Smooth muscle cell (in vitro differentiated cells): ENCODE data around the gene PMPCA. TPM values are rescaled to one million over a fixed set of nuclear protein-coding genes. Genes with fewer than 3 reads are reported as not detected.

Experiments used
- DNase-seq: peaks from one replicate; lab custom pipeline; 2025; ENCODE audit not compliant: unreplicated experiment; lab: John Stamatoyannopoulos, UW
- H2AFZ ChIP-seq: fragments of 200-600 bp; sonication (generic); 2 replicates; pipeline ENCODE4 v1.6.0; 2016; ENCODE audit warnings: antibody characterized with exemption, low read depth, mild to moderate bottlenecking
- H3F3A ChIP-seq: fragments of 200-600 bp; sonication (generic); 2 replicates; pipeline ENCODE4 v1.6.0; 2017; ENCODE audit warnings: antibody characterized with exemption, low read depth
- H3K27ac ChIP-seq: fragments of 200-600 bp; sonication (generic); 2 replicates; pipeline ENCODE4 v1.5.1; 2016; ENCODE audit warnings: low read depth, mild to moderate bottlenecking
- H3K27me3 ChIP-seq: fragments of 200-600 bp; sonication (generic); 2 replicates; pipeline ENCODE4 v1.6.1; 2016; ENCODE audit warnings: low read depth, mild to moderate bottlenecking
- H3K36me3 ChIP-seq: fragments of 200-600 bp; sonication (generic); 2 replicates; pipeline ENCODE4 v1.5.1; 2016; ENCODE audit warnings: low read depth
- H3K4me1 ChIP-seq: fragments of 200-600 bp; sonication (generic); 2 replicates; pipeline ENCODE4 v1.5.1; 2016; ENCODE audit warnings: low read depth
- H3K4me2 ChIP-seq: fragments of 200-600 bp; sonication (generic); 2 replicates; pipeline ENCODE4 v1.6.0; 2016; ENCODE audit warnings: mild to moderate bottlenecking
- H3K4me3 ChIP-seq: fragments of 200-600 bp; sonication (generic); 2 replicates; pipeline ENCODE4 v1.5.1; 2016; ENCODE audit warnings: mild to moderate bottlenecking
- H3K79me2 ChIP-seq: fragments of 200-600 bp; sonication (generic); 2 replicates; pipeline ENCODE4 v1.6.0; 2016; ENCODE audit warnings: low read depth, mild to moderate bottlenecking
- H3K9ac ChIP-seq: fragments of 200-600 bp; sonication (generic); 2 replicates; pipeline ENCODE4 v1.6.0; 2016; ENCODE audit warnings: low read depth
- H3K9me3 ChIP-seq: fragments of 200-600 bp; sonication (generic); replicated peaks from 2 replicates; pipeline ENCODE4 v1.5.1; 2016; ENCODE audit warnings: low read depth
- H4K20me1 ChIP-seq: fragments of 200-600 bp; sonication (generic); 2 replicates; pipeline ENCODE4 v1.6.0; 2016; ENCODE audit warnings: low read depth
- CTCF ChIP-seq: fragments of 200-600 bp; sonication (generic); IDR thresholded peaks from 2 replicates; pipeline ENCODE4 v1.5.1; 2017; ENCODE audit warnings: borderline replicate concordance, mild to moderate bottlenecking, antibody characterized with exemption; ENCODE audit not compliant: insufficient read depth, poor library complexity, severe bottlenecking
- WGBS: methylation state at CpG from one replicate; pipeline ENCODE4 v1.1.7; 2016; ENCODE audit warnings: low lambda C conversion rate; 5-methylcytosine and 5-hydroxymethylcytosine counted together
- polyA plus RNA-seq: library from polyadenylated mRNA; unstranded; fragments of >200 nt; fragmentation: Nextera tagmentation; extraction: Ambion mirVana; gene quantifications from 2 replicates; pipeline ENCODE4 v1.2.1, GENCODE V29; 2016
- total RNA-seq: library from RNA; depleted of rRNA; stranded (reverse); fragments of >200 nt; gene quantifications from 2 replicates; pipeline ENCODE4 v1.2.3, GENCODE V29; 2014

Gene PMPCA
- total and polyA plus RNA-seq, 2 experiments from 2014 or later = 39.8 to 73.0 TPM

- Histone ChIP-seq H3K36me3 (peaks cover 3% of the 10 kb centered on the region), H3K4me2 (no peak overlapping the region), H3K9me3 (no peaks in the 10 kb centered on the region), H4K20me1 (peaks cover 20% of the 10 kb centered on the region), H3K79me2 (peaks cover 15% of the 10 kb centered on the region), H3K9ac (no peak overlapping the region), H2AFZ (no peak overlapping the region), H3K27me3 (no peaks in the 10 kb centered on the region), H3F3A (no peaks in the 10 kb centered on the region), H3K4me1 (peaks cover 7% of the 10 kb centered on the region), H3K27ac (no peak overlapping the region), H3K4me3 (no peak overlapping the region)
- no peak for TF ChIP-seq CTCF
- no peak for DNase-seq
- 94% methylated on average over 20 of the region's 21 CpGs for WGBS
Measured at GRCh38 chr9:136394312-136395019, 16.0 kb upstream of the PMPCA start.

DNA sequence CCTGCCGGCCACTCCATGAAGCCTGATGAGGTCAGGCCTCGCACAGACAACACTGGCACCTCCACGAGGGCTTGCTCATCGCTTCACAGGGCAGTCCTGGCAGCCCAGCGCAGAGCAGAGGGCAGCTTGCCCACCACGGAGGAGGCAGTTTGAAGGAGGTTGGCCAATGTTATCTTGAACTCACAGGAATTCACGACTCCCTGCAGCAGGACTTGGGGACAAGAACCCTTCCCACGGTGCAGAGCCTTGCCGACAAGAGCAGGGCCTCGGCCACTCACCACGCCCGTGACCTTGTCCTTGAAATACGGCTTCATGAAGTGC is 15.5 kb upstream of the PMPCA start:
- H3F3A ChIP-seq = no peaks in the 10 kb centered on the region
- H3K27ac ChIP-seq = no peak overlapping the region
- peaks cover 3% of the 10 kb centered on the region for H3K36me3 ChIP-seq
- H3K27me3 ChIP-seq = no peaks in the 10 kb centered on the region
- peaks cover 17% of the 10 kb centered on the region for H4K20me1 ChIP-seq
- no peak overlapping the region for H3K4me3 ChIP-seq
- H2AFZ ChIP-seq = no peak overlapping the region
- no peak for DNase-seq
- no peak overlapping the region for H3K9ac ChIP-seq
- H3K4me2 ChIP-seq = no peak overlapping the region
- H3K79me2 ChIP-seq = peaks cover 20% of the 10 kb centered on the region
- peaks cover 7% of the 10 kb centered on the region for H3K4me1 ChIP-seq
- H3K9me3 ChIP-seq = no peaks in the 10 kb centered on the region
- WGBS = over 99% methylated on average over 13 of the region's 13 CpGs
- no peak for TF ChIP-seq CTCF

DNA sequence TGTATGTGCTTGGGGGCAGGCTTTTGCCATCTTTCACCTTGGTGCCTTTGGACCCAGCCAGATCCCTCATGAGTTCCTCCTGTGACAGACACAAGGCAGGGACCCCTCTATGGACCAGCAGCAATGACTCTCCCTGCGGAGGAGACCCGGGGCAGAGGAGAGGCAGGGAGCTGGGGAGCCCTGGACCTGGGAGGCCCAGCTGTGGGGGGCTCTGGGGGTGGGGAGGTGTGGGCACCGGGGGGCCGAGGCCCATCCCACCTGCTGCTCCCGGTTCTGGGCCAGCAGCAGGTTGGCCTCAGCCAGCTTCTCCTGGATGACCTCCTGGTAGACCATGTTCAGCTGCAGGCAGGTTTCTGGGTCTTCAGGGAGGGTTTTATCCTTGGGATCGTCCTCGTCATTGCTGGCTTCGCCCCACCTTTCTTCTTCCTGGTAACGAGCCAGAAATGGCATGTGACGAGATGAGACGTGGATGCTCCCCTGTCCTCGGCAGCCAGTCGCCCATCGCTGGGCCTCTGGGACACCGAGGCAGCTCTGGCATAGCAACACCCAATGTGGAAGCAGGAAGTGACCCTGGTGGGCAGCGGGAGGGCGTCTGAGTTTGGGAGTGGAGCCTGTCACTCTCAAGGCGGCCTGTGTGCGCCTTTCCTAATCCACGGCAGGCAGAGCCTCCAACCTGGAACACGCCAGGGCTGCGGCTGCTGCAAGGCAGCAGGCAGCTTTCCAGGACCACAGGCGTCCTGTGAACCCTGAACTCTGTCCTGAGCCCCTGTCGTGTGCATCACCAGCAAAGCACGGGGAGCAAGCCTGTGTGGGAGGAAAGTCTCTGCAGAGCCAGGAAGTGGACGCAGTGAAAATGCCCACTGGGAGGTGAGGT is 14.9 kb upstream of the PMPCA start:
- Histone ChIP-seq H2AFZ (no peak overlapping the region), H3K4me1 (peaks cover 7% of the 10 kb centered on the region), H3F3A (no peaks in the 10 kb centered on the region), H3K79me2 (peaks cover 21% of the 10 kb centered on the region), H3K4me3 (no peak overlapping the region), H3K9ac (no peak overlapping the region), H3K27me3 (no peaks in the 10 kb centered on the region), H3K9me3 (no peaks in the 10 kb centered on the region), H4K20me1 (peaks cover 15% of the 10 kb centered on the region), H3K4me2 (no peak overlapping the region), H3K27ac (no peak overlapping the region), H3K36me3 (peaks cover 3% of the 10 kb centered on the region)
- DNase-seq = no peak
- 96% methylated on average over 26 of the region's 26 CpGs for WGBS
- TF ChIP-seq CTCF = no peak

- Histone ChIP-seq H3K9ac (no peak overlapping the region), H3F3A (no peaks in the 10 kb centered on the region), H3K27me3 (no peaks in the 10 kb centered on the region), H3K79me2 (peaks cover 21% of the 10 kb centered on the region), H2AFZ (no peak overlapping the region), H3K4me2 (no peak overlapping the region), H3K9me3 (no peaks in the 10 kb centered on the region), H3K4me3 (no peak overlapping the region), H3K36me3 (peaks cover 3% of the 10 kb centered on the region), H3K27ac (no peak overlapping the region), H3K4me1 (peaks cover 7% of the 10 kb centered on the region), H4K20me1 (peaks cover 15% of the 10 kb centered on the region)
- WGBS = 97% methylated on average over 4 of the region's 4 CpGs
- no peak for DNase-seq
- TF ChIP-seq CTCF = no peak
Measured at GRCh38 chr9:136396219-136396515, 14.3 kb upstream of the PMPCA start.
